Measurements from ENCODE around the gene HDAC9. TPM values are rescaled to one million over a fixed set of nuclear protein-coding genes. Genes with fewer than 3 reads are reported as not detected.

HDAC9 gene
- total RNA-seq, 1 experiment from 2014 or later, result 7.7 TPM

DNA sequence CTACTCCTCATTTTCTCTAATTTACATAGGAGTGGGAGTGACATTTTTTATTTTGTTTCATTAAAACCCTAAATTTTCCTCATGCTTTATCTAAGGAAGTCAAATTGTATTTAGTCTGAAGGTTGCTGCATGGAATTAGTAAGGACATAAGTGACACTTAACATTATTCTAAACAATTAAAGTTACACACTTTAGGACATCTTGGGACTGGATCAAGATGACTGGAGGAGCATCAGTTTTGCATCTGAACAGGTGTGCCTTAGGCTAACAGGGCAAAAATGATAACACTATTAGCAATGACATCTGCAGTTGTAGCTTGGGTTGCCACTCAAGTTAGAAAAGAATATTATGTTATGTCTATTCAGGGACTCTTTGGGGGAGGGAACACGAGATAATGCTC lies 199.4 kb downstream of the HDAC9 start:
- Mint-ChIP-seq H3K4me3 (no peak overlapping the region), H3K27me3 (ENCODE audit: low read depth) (no peaks in the 10 kb centered on the region), H3K4me1 (no peaks in the 10 kb centered on the region), H3K27ac (no peak overlapping the region), H3K9me3 (no peaks in the 10 kb centered on the region; a peak in 1 of 5 replicates), H3K36me3 (ENCODE audit: insufficient read depth in 1 of 3, low read depth in 3 of 3) (no peaks in the 10 kb centered on the region)
- H2BK5ac ChIP-seq (ENCODE audit: insufficient read length, low read length), result no peak overlapping the region
- no peaks in the 10 kb centered on the region for H3K27me3 ChIP-seq (ENCODE audit: insufficient read depth, low read length)
- no peak overlapping the region for H2BK120ac ChIP-seq (ENCODE audit: low read depth, low read length, poor library complexity, severe bottlenecking)
- no peak for DNase-seq
- H4K91ac ChIP-seq (ENCODE audit: insufficient read length, low read depth, low read length), result no peak overlapping the region
- H3K4me1 ChIP-seq (ENCODE audit: insufficient read depth, low read length), result no peaks in the 10 kb centered on the region
- no peak overlapping the region for H3K14ac ChIP-seq (ENCODE audit: insufficient read depth, low read length)
- no peaks in the 10 kb centered on the region for H3K79me1 ChIP-seq (ENCODE audit: insufficient read depth, low read depth, low read length, poor library complexity, severe bottlenecking)
- no peak overlapping the region for H4K8ac ChIP-seq (replicated peaks; ENCODE audit: insufficient read length, low read depth, low read length)
- H3K23me2 ChIP-seq (ENCODE audit: insufficient read length, low read depth, low read length, poor library complexity, severe bottlenecking), result no peaks in the 10 kb centered on the region
- H4K5ac ChIP-seq (ENCODE audit: insufficient read length, low read depth, low read length), result no peak overlapping the region
- no peak overlapping the region for H3K56ac ChIP-seq (ENCODE audit: insufficient read length, low read depth, low read length)
- H2BK12ac ChIP-seq (ENCODE audit: insufficient read length, low read depth, low read length), result no peak overlapping the region
- H3T11ph ChIP-seq (ENCODE audit: low read length), result no peak overlapping the region
- no peak overlapping the region for H3K18ac ChIP-seq (ENCODE audit: insufficient read length, low read depth, low read length)
- no peak overlapping the region for H3K4ac ChIP-seq (ENCODE audit: low read depth, low read length)
- H3K9me3 ChIP-seq (ENCODE audit: control insufficient read depth, low read depth, low read length), result no peaks in the 10 kb centered on the region
- no peak overlapping the region for H3K4me2 ChIP-seq (ENCODE audit: insufficient read depth, insufficient read length, low read length)
- no peak overlapping the region for H3K27ac ChIP-seq (ENCODE audit: insufficient read length, low read depth, low read length)
- TF ChIP-seq, protein P1, sequence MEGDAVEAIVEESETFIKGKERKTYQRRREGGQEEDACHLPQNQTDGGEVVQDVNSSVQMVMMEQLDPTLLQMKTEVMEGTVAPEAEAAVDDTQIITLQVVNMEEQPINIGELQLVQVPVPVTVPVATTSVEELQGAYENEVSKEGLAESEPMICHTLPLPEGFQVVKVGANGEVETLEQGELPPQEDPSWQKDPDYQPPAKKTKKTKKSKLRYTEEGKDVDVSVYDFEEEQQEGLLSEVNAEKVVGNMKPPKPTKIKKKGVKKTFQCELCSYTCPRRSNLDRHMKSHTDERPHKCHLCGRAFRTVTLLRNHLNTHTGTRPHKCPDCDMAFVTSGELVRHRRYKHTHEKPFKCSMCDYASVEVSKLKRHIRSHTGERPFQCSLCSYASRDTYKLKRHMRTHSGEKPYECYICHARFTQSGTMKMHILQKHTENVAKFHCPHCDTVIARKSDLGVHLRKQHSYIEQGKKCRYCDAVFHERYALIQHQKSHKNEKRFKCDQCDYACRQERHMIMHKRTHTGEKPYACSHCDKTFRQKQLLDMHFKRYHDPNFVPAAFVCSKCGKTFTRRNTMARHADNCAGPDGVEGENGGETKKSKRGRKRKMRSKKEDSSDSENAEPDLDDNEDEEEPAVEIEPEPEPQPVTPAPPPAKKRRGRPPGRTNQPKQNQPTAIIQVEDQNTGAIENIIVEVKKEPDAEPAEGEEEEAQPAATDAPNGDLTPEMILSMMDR (conservative IDR thresholded peaks at IDR 0.05), result no peak
- no peaks in the 10 kb centered on the region for H3K79me2 ChIP-seq (ENCODE audit: insufficient read depth, low read length)
- no CpG with 5 or more reads among the region's 1 CpG for WGBS (ENCODE audit: extremely low coverage, insufficient read length, low lambda C conversion rate)
- H2BK15ac ChIP-seq (ENCODE audit: low read depth, low read length), result no peak overlapping the region
- H4K20me1 ChIP-seq (ENCODE audit: control insufficient read depth, insufficient read depth, insufficient read length), result no peaks in the 10 kb centered on the region
- no peak overlapping the region for H3K9ac ChIP-seq (ENCODE audit: extremely low read depth, insufficient read length, low read length)
- no peak overlapping the region for H3K23ac ChIP-seq (ENCODE audit: insufficient read length, low read depth, low read length)
- no peak overlapping the region for H2AK5ac ChIP-seq (ENCODE audit: insufficient read length, low read length)
- no peak overlapping the region for H2BK20ac ChIP-seq (ENCODE audit: low read depth, low read length, poor library complexity, severe bottlenecking)
- H2AFZ ChIP-seq (ENCODE audit: low read length), result no peak overlapping the region

Data from H9 (cell line).